GM19468 (cell line): Measurements from ENCODE around the gene UNC93A.

Experiments
- ATAC-seq: cut with Tn5 transposase; IDR thresholded peaks from one replicate; pipeline ENCODE4 v1.9.1; 2021; ENCODE audit warnings: mild to moderate bottlenecking, moderate library complexity, moderate number of reproducible peaks; ENCODE audit not compliant: unreplicated experiment; ENCODE audit errors: extremely low read depth

UNC93A gene

GRCh38 chr6:167292301-167293087 lies 1.4 kb downstream of the UNC93A start:
- no peak for ATAC-seq

GRCh38 chr6:167293088-167293589 lies 2.0 kb downstream of the UNC93A start:
- no peak for ATAC-seq

GRCh38 chr6:167293590-167294091 lies 2.5 kb downstream of the UNC93A start:
- ATAC-seq = no peak

GRCh38 chr6:167294241-167294640 lies 3.1 kb downstream of the UNC93A start:
- ATAC-seq = no peak

- no peak for ATAC-seq
Measured at GRCh38 chr6:167294651-167295494, 3.8 kb downstream of the UNC93A start.

GRCh38 chr6:167295495-167296292 lies 4.6 kb downstream of the UNC93A start:
- no peak for ATAC-seq

DNA sequence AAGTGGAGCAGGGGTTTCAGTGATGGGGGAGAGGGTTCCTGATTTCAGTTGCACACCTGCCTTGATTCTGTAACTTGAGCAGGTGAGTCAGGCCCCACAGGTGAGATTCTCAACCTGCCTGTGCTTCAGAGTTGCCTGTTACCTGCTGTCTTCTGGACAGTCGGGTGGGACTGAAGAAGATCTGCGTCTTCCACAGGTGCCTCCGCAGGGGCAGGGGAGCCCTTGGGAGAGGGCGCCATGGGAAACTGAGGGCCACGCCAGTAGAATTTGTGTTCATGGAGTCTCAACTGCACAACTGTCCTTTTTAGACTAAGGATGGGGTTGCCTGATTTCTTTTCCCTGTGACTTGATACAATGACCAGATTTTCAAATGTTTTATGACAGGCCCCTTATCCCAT lies 5.2 kb downstream of the UNC93A start:
- ATAC-seq = no peak

DNA sequence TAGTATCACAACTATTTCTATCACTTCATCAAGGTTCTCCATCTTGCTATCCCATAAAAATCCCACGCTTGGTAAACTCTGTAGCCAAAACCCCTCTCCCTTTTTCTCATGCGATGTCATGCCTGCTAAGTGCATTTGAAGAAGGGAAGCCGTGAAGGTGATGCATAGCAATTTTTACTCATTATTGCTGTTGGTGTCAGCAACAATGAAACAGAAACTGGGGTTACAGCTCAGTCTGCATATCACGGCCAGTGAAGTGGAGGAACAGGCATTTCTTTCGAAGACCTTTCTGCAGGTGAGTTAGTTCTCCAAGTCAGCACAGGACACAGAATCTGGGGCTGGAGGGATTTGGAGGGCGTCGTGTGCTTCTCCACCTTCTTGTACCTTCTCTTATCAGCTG lies 5.8 kb downstream of the UNC93A start:
- ATAC-seq = no peak

DNA sequence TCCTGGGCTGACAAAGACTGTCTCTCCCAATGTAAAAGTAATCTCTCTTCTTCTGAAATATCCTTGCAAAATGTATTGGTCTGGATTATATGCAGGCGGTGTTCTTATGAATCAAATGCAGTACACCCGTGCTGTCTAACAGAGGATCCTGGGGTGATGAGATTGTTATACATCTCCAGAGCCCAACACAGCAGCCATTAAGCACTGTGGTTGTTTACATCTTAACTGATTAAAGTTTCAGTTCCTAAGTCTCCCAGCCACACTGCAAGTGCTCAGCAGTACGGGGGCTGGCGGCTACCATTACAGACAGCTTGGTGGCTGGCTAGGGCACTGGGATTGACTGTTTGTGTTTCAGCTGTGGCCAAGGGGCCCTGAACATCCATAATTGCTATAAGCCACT lies 7.0 kb downstream of the UNC93A start:
- ATAC-seq = no peak

- no peak for ATAC-seq
Measured at GRCh38 chr6:167299641-167300308, 8.7 kb downstream of the UNC93A start.

DNA sequence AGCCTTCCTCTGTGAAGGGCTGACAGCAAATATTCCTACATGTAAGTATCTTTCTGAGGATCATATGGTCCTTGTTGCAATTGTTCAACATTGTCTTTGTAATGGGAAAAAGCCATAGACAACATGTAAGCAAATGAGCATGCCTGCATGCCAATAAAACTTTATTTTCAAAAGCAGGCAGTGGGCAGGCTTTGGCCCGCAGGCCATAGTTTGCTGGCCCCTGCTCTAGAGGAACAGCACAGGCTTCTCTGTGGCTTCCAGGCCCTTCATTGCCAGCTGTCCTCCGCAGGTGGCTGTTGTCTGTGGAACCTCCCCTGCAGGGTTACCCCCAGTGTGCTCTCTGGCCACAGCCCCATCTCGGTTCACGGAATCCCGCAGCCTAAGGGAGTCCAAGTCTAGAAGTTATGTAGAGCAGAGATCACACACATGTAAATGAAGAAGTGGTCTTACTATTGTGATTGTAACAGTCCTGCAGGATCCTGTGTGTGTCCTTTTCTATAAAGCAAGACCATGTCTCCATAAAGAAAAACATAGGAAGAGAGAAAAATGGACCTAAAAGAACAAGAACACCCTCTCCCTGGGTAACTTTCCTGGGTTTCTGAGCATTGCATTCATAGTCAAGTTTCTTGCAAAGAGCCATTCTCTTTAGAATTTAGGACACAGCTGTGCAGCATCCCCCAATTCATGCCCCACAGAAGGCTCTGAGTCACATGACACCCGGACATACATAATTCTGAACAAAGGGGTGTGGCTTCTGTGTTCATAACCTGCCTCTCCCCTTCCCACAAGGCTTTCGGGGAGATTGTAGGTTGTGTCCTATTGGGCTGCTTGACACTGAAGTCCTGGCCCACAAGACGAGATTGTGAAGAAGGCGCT lies 10.0 kb downstream of the UNC93A start:
- ATAC-seq = no peak

DNA sequence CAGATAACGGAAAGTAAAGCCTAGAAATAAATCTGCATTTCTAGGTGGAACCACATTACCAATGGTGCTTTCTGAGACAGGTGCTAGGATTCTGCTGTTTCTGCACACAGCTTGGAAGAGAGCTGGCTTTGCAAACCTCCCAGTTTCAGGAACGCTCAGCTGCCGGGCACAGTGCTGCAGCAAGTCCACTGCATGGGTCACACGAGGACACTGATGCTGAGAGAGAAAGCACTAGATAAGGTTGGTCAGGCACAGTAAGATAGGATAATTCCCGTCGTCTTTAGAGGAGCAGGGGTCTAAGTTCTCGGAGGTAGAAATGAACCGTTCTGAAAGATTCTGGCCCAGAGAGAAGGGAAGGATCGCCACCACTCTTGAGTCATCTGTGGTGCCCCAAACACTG lies 11.0 kb downstream of the UNC93A start:
- ATAC-seq = no peak

DNA sequence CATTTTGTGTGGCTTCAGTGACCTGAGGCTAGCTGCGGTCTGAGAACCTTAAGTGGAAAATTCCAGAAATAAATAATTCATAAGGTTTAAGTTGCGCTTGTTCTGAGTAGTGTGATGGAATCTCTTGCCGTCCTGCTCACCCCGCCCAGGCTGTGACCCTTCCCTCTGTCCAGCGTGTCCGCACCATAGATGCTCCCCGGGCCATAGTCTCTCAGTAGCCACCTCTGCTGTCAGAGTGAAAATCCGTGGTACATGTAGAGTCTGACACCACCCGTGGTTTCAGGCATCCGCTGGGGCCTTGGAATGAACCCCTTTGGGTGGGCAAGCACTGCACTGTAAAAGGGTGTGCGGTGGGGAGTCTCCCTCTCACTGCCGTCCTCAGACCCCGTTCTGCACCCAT lies 11.7 kb downstream of the UNC93A start:
- no peak for ATAC-seq

DNA sequence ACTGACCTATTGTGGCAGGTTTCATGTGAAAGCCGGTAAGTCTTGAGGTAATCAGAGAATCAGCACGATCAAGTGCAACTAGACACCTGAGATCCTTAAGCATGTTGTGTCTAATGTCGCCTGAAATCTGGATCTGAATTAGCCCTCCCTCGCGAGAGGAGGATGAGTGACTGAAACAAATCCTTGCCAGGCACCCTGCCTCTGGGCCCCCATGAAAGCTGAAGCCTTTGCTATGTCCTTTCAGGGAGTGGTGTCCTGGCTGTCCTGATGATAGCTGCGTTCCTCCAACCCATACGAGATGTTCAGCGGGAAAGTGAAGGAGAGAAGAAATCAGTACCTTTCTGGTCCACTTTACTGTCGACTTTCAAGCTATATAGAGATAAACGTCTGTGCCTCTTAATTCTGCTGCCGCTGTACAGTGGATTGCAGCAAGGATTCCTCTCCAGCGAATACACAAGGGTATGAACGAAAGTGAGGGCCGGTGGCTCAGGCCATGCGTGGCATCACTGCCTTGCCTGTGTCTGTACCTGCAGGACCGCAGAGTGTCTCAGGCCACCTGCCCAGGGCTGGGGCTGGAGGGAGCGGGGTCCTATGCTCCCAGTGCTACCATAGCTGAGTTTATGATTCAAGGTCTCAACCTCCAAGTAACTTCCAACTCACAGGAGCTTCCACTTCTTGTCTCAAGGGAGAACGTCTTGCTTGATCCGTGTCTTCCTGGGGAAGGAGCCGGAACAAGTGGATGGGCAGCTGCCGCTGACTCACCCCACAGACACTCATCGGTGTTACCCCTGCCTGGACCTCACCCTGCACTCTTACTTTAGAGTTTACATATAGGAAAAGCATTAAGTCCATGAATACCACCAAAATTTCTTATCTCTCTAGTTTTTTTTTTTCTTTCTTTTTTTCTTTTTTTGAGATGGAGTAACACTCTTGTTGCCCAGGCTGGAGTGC lies 12.8 kb downstream of the UNC93A start:
- no peak for ATAC-seq

DNA sequence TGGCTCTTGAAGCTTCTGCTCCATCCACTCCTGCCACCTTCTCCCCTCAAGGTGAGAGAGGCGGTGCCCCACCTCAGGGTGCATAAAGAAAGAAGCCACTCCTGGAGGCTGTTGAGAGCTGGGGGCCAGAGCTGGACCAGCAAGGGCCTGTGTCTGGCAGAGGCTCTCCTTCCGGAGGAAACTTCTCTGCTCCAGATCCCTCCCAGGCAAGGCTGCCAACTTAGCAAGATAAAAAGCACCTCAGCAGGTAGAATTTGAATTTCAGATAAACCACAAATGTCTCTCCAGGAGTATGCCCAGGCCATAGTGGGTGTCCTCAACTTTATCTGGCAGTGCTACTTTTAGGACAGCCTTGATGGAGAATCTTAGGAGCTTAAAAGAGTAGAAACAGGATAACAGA lies 13.8 kb downstream of the UNC93A start:
- no peak for ATAC-seq

DNA sequence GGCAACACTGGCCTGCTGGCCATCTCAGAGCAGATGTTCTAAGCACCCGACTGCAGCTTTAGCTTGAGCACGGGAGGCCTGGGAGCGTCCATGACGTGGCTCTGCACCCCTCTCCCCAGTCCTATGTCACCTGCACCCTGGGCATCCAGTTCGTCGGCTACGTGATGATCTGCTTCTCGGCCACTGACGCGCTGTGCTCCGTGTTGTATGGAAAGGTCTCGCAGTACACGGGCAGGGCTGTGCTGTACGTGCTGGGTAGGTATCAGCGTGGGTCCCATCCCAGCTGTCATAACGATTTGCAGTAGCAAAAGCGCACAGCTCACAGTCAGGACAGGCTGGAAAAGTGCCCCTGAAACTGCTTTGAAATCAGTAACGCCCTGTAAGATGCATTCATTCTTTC lies 14.7 kb downstream of the UNC93A start:
- no peak for ATAC-seq

DNA sequence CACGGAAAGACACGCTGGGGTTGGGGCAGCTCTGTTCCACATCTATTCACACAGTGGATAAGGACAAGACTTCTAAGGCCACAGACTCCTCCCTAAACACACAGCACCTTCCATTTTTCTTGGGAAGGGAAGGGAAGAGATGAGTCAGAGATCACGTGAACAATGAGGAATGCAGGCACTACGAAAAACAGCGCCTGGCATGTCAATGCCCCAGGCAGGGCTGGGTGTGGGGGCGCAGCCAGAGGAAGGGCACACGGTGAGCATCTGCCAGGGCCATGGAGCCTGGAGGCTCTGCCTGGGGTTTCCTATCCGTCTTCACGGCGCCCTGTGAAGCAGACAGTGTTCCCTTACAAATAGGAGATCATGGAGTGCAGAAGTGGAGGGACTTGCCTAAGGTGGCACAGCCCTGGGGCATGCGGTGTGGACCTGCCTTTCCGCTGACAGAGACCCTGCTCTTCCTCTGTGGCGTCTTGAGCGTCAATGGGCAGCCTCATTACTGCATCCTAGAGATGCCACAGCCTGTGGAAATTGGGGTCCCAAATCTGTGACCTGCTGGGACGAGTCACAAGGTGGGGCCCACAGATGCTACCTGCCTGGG lies 15.4 kb downstream of the UNC93A start:
- no peak for ATAC-seq
